HEK293 (cell line): Measurements from ENCODE around the gene YPEL5.

Source experiments
- CTCF ChIA-PET: fragments of 350-600 bp; formaldehyde crosslinking; extraction: SDS; loops from one replicate; lab custom pipeline; 2021; ENCODE audit warnings: antibody characterized with exemption; lab: Yijun Ruan, JAX
- POLR2A ChIA-PET: fragments of 300-600 bp; formaldehyde crosslinking; extraction: SDS; loops from one replicate; lab custom pipeline; 2020; ENCODE audit warnings: antibody characterized with exemption, inconsistent platforms; lab: Yijun Ruan, JAX
- H3K27ac ChIP-seq: fragments of 200-500 bp; sonication (Bioruptor generic); 2 replicates; pipeline ENCODE4 v1.5.1; 2014; ENCODE audit warnings: low read depth, low read length, control low read depth, inconsistent platforms; ENCODE audit errors: extremely low read depth
- H3K36me3 ChIP-seq, 2 experiments: fragments of 200-500 bp in 1 of 2; sonication (Bioruptor generic) in 1 of 2; 1 replicate in 1 of 2; 2 replicates in 1 of 2; pipeline ENCODE4 v1.5.1; 2014 to 2017; ENCODE audit warnings: inconsistent platforms in 2 of 2, low read length in 2 of 2; ENCODE audit not compliant: control insufficient read depth in 2 of 2, insufficient read depth in 1 of 2
- H3K4me1 ChIP-seq: fragments of 200-500 bp; sonication (Bioruptor generic); 2 replicates; pipeline ENCODE4 v1.5.1; 2014; ENCODE audit warnings: mild to moderate bottlenecking, low read length, inconsistent platforms; ENCODE audit not compliant: control insufficient read depth, insufficient read depth
- H3K4me3 ChIP-seq: 2 replicates; pipeline ENCODE4 v1.5.1; 2011; ENCODE audit warnings: low read depth, mild to moderate bottlenecking, control low read depth, low read length, moderate library complexity
- H3K9me3 ChIP-seq: fragments of 200-500 bp; sonication (Bioruptor generic); 2 replicates; pipeline ENCODE4 v1.5.1; 2014; ENCODE audit warnings: low read depth, low read length, inconsistent platforms; ENCODE audit not compliant: control insufficient read depth, insufficient read depth
- EGR2 ChIP-seq: fragments of 450-650 bp; formaldehyde crosslinking; IDR thresholded peaks from 2 replicates; pipeline ENCODE4 v1.5.1; 2016; ENCODE audit warnings: low read depth, missing biosample characterization, missing genetic modification characterization
- KLF10 ChIP-seq: fragments of 450-650 bp; IDR thresholded peaks from 2 replicates; pipeline ENCODE4 v1.5.1; 2018; ENCODE audit warnings: missing biosample characterization, mild to moderate bottlenecking, missing genetic modification characterization
- PRDM6 ChIP-seq: fragments of 450-650 bp; formaldehyde crosslinking; IDR thresholded peaks from 2 replicates; pipeline ENCODE4 v1.5.1; 2017; ENCODE audit warnings: missing biosample characterization, missing genetic modification characterization
- SCRT2 ChIP-seq: fragments of 450-650 bp; formaldehyde crosslinking; IDR thresholded peaks from 2 replicates; pipeline ENCODE4 v1.5.1; 2016; ENCODE audit warnings: missing biosample characterization, missing genetic modification characterization
- SP2 ChIP-seq: fragments of 450-650 bp; formaldehyde crosslinking; IDR thresholded peaks from 2 replicates; pipeline ENCODE4 v1.5.1; 2016; ENCODE audit warnings: missing biosample characterization, missing genetic modification characterization
- ZBTB49 ChIP-seq: fragments of 450-650 bp; formaldehyde crosslinking; IDR thresholded peaks from 2 replicates; pipeline ENCODE4 v1.5.1; 2016; ENCODE audit warnings: missing biosample characterization, missing genetic modification characterization, low read depth
- ZNF133 ChIP-seq: fragments of 450-650 bp; formaldehyde crosslinking; IDR thresholded peaks from 2 replicates; pipeline ENCODE4 v1.5.1; 2016; ENCODE audit warnings: missing biosample characterization, missing genetic modification characterization
- ZNF518A ChIP-seq: fragments of 450-650 bp; formaldehyde crosslinking; conservative IDR thresholded peaks from 2 replicates; pipeline ENCODE4 v1.5.1; 2016; ENCODE audit warnings: low read depth, missing biosample characterization, missing genetic modification characterization
- ZNF561 ChIP-seq: fragments of 450-650 bp; IDR thresholded peaks from 2 replicates; pipeline ENCODE4 v1.5.1; 2018; ENCODE audit warnings: missing biosample characterization, missing genetic modification characterization, borderline replicate concordance
- ZNF670 ChIP-seq: fragments of 450-650 bp; formaldehyde crosslinking; IDR thresholded peaks from 2 replicates; pipeline ENCODE4 v1.5.1; 2016; ENCODE audit warnings: missing biosample characterization, missing genetic modification characterization, low read depth
- ZNF677 ChIP-seq: fragments of 450-650 bp; IDR thresholded peaks from 2 replicates; pipeline ENCODE4 v1.5.0; 2018; ENCODE audit warnings: missing biosample characterization, mild to moderate bottlenecking, missing genetic modification characterization, moderate library complexity
- ZNF837 ChIP-seq: fragments of 450-650 bp; formaldehyde crosslinking; IDR thresholded peaks from 2 replicates; pipeline ENCODE4 v1.5.1; 2016; ENCODE audit warnings: missing biosample characterization, missing genetic modification characterization

Gene YPEL5

GRCh38 chr2:30191107-30191506, 44.3 kb downstream of the YPEL5 start:
- no peaks in the 10 kb centered on the region for H3K36me3 ChIP-seq
- ChIA-PET CTCF (interaction anchor here (2.2 to 3.7 kb wide), 2 partner anchors 26 to 520 kb away, joined by 13 to 15 read pairs; no protein-coding TSS in a partner anchor), POLR2A (no interaction called here)
- H3K4me3 ChIP-seq: no peak overlapping the region
- no peaks in the 10 kb centered on the region for H3K9me3 ChIP-seq
- TF ChIP-seq EGR2: no peak
- TF ChIP-seq SCRT2 (tag by site-specific recombination): no peak
- no peak overlapping the region for H3K27ac ChIP-seq
- no peaks in the 10 kb centered on the region for H3K4me1 ChIP-seq

GRCh38 chr2:30191819-30192271, 45.0 kb downstream of the YPEL5 start:
- ChIA-PET CTCF (interaction anchor here (0.7 to 3.7 kb wide), 5 partner anchors 15 to 520 kb away, joined by 3 to 15 read pairs (median 3); no protein-coding TSS in a partner anchor), POLR2A (no interaction called here)
- TF ChIP-seq ZNF677 (no peak), ZNF670 (tag by site-specific recombination) (no peak), SP2 (tag by site-specific recombination) (no peak), KLF10 (tag by site-specific recombination) (no peak), PRDM6 (tag by site-specific recombination) (no peak), ZNF133 (no peak), ZNF561 (tag by site-specific recombination) (no peak)
- Histone ChIP-seq H3K9me3 (no peaks in the 10 kb centered on the region), H3K4me1 (no peaks in the 10 kb centered on the region), H3K27ac (no peak overlapping the region), H3K36me3 (no peaks in the 10 kb centered on the region), H3K4me3 (no peak overlapping the region)

- POLR2A ChIA-PET: no interaction called here
- H3K36me3 ChIP-seq: no peaks in the 10 kb centered on the region
- TF ChIP-seq ZBTB49 (tag by site-specific recombination) (no peak), ZNF518A (tag by site-specific recombination) (no peak), ZNF837 (tag by site-specific recombination) (no peak)
- TF ChIP-seq, all 188 proteins: peak for 0
- CTCF ChIA-PET: interaction anchor here (0.6 to 3.7 kb wide), 6 partner anchors 14 to 519 kb away, joined by 3 to 15 read pairs (median 4); no protein-coding TSS in a partner anchor
- no peaks in the 10 kb centered on the region for H3K9me3 ChIP-seq
- H3K4me3 ChIP-seq: no peak overlapping the region
- H3K4me1 ChIP-seq: no peaks in the 10 kb centered on the region
- no peak overlapping the region for H3K27ac ChIP-seq
Observed at GRCh38 chr2:30192314-30192713, 45.5 kb downstream of the YPEL5 start.
